Kidney epithelial cell (primary cell): ENCODE results near the gene TSPAN33. TPM values are rescaled to one million over a fixed set of nuclear protein-coding genes. Genes with fewer than 3 reads are reported as not detected.

Experiments
- DNase-seq: peaks from one replicate; pipeline ENCODE4 v3.0.0-alpha.2; 2010; ENCODE audit warnings: low read depth
- H3K27me3 ChIP-seq: 2 replicates; pipeline ENCODE4 v1.6.0; 2011; ENCODE audit warnings: low read length; ENCODE audit not compliant: control insufficient read depth, insufficient read depth
- H3K36me3 ChIP-seq: 2 replicates; pipeline ENCODE4 v1.5.1; 2011; ENCODE audit warnings: low read length; ENCODE audit not compliant: control insufficient read depth, insufficient read depth
- H3K4me3 ChIP-seq: 2 replicates; pipeline ENCODE4 v1.5.1; 2011; ENCODE audit warnings: low read depth, mild to moderate bottlenecking, control low read depth, low read length
- CTCF ChIP-seq: IDR thresholded peaks from 2 replicates; pipeline ENCODE4 v1.5.1; 2011; ENCODE audit warnings: mild to moderate bottlenecking, moderate library complexity, low read length, control low read depth, inconsistent platforms; ENCODE audit not compliant: insufficient read depth, poor library complexity, severe bottlenecking
- total RNA-seq: library from RNA; depleted of rRNA; stranded (reverse); fragments of >200 nt; gene quantifications from 2 replicates; pipeline ENCODE4 v1.2.3, GENCODE V29; 2015

The TSPAN33 gene
- total RNA-seq, 1 donor from 2014 or later = 18.0 TPM

GRCh38 chr7:129193892-129194291 is 49.4 kb downstream of the TSPAN33 start:
- no peak overlapping the region for H3K4me3 ChIP-seq
- H3K36me3 ChIP-seq = no peaks in the 10 kb centered on the region
- TF ChIP-seq CTCF = no peak
- no peak for DNase-seq
- H3K27me3 ChIP-seq = no peaks in the 10 kb centered on the region

GRCh38 chr7:129197771-129198170 is 53.3 kb downstream of the TSPAN33 start:
- Histone ChIP-seq H3K36me3 (no peaks in the 10 kb centered on the region), H3K4me3 (no peak overlapping the region), H3K27me3 (no peaks in the 10 kb centered on the region)
- TF ChIP-seq CTCF = no peak
- DNase-seq = no peak

GRCh38 chr7:129199406-129199805 is 54.9 kb downstream of the TSPAN33 start:
- DNase-seq = no peak
- Histone ChIP-seq H3K36me3 (no peaks in the 10 kb centered on the region), H3K4me3 (no peak overlapping the region), H3K27me3 (no peaks in the 10 kb centered on the region)
- no peak for TF ChIP-seq CTCF

- no peak for DNase-seq
- no peak overlapping the region for H3K4me3 ChIP-seq
- H3K36me3 ChIP-seq = peaks cover 1% of the 10 kb centered on the region
- TF ChIP-seq CTCF = no peak
- no peaks in the 10 kb centered on the region for H3K27me3 ChIP-seq
These were observed 57.7 kb downstream of the TSPAN33 start for GRCh38 chr7:129202058-129202777.

GRCh38 chr7:129203050-129203741 is 58.7 kb downstream of the TSPAN33 start:
- no peak overlapping the region for H3K4me3 ChIP-seq
- no peak for TF ChIP-seq CTCF
- DNase-seq = no peak
- no peaks in the 10 kb centered on the region for H3K27me3 ChIP-seq
- peaks cover 1% of the 10 kb centered on the region for H3K36me3 ChIP-seq
